Measurements from ENCODE around the gene KCNAB1. TPM values are rescaled to one million over a fixed set of nuclear protein-coding genes. Genes with fewer than 3 reads are reported as not detected.
"Not testable (repeated sequence)": the region's sequence is repeated elsewhere in the genome, so short reads cannot be mapped to it uniquely, and the experiment has no call there.

Gene KCNAB1
- total and polyA plus RNA-seq, 4 donors, result 0.16 to 2.4 (median 0.72) TPM

GRCh38 chr3:156184156-156184555 is 63.8 kb downstream of the KCNAB1 start:
- TF ChIP-seq, protein P1, sequence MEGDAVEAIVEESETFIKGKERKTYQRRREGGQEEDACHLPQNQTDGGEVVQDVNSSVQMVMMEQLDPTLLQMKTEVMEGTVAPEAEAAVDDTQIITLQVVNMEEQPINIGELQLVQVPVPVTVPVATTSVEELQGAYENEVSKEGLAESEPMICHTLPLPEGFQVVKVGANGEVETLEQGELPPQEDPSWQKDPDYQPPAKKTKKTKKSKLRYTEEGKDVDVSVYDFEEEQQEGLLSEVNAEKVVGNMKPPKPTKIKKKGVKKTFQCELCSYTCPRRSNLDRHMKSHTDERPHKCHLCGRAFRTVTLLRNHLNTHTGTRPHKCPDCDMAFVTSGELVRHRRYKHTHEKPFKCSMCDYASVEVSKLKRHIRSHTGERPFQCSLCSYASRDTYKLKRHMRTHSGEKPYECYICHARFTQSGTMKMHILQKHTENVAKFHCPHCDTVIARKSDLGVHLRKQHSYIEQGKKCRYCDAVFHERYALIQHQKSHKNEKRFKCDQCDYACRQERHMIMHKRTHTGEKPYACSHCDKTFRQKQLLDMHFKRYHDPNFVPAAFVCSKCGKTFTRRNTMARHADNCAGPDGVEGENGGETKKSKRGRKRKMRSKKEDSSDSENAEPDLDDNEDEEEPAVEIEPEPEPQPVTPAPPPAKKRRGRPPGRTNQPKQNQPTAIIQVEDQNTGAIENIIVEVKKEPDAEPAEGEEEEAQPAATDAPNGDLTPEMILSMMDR (IDR thresholded peaks at IDR 0.05; ENCODE audit: control extremely low read depth, extremely low read depth), result no peak
- ATAC-seq (ENCODE audit: insufficient read depth, low FRiP score), result no peak
- Histone ChIP-seq H3K27me3 (ENCODE audit: control insufficient read depth in 3 of 3, insufficient read depth in 3 of 3, low read length in 2 of 3) (no peaks in the 10 kb centered on the region), H3K36me3 (ENCODE audit: control insufficient read depth in 4 of 4, insufficient read depth in 4 of 4, low read length in 4 of 4) (peaks cover 0 to 2% (median 0%) of the 10 kb centered on the region in 4 donors), H3K9me3 (ENCODE audit: control insufficient read depth in 4 of 4, insufficient read depth in 3 of 4, low read length in 3 of 4) (no peaks in the 10 kb centered on the region), H3K4me1 (ENCODE audit: control insufficient read depth in 5 of 5, insufficient read depth in 5 of 5, low read length in 5 of 5) (no peaks in the 10 kb centered on the region), H3K9ac (ENCODE audit: insufficient read depth in 1 of 2, low read length in 2 of 2) (no peak overlapping the region), H3K4me3 (no peak overlapping the region), H3K27ac (ENCODE audit: low read depth in 1 of 2, low read length in 1 of 2) (no peak overlapping the region)
- no peak for DNase-seq
- WGBS, 2 donors, result 96 to 100% methylated on average over 1 of the region's 1 CpG

DNA sequence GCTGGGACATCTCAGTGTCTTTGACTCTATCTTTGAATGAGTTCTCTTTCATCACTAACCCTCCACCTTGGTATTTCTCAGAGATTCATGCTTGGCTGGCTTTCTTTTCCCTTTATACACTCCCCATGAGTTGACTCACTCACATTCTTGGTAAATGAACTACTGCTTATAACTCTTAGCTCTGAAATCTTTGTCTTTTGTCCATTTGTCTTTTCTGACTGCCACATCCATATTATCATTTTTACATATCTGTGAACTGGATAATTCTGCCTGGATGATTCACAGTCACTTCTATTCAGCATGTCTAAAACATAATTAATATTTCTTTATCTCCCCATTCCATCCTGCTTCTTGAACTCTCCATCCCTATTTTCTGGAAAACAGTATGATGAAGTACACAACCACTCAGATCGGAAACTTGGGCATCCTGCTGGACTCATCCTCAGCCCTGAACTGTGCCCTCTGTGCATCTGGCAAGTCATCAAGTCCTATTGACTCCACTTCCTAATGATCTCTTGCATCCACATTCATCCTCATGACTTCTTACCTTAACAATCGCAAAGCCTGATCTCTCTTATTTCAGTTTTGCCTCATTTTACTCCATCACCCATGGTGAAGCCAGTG is 66.9 kb downstream of the KCNAB1 start:
- ATAC-seq (ENCODE audit: insufficient read depth, low FRiP score) (no peak), DNase-seq (no peak)
- Histone ChIP-seq H3K4me3 (no peak overlapping the region), H3K9ac (ENCODE audit: insufficient read depth in 1 of 2, low read length in 2 of 2) (no peak overlapping the region), H3K27me3 (ENCODE audit: control insufficient read depth in 3 of 3, insufficient read depth in 3 of 3, low read length in 2 of 3) (no peaks in the 10 kb centered on the region), H3K27ac (ENCODE audit: low read depth in 1 of 2, low read length in 1 of 2) (no peak overlapping the region), H3K4me1 (ENCODE audit: control insufficient read depth in 5 of 5, insufficient read depth in 5 of 5, low read length in 5 of 5) (no peaks in the 10 kb centered on the region), H3K9me3 (ENCODE audit: control insufficient read depth in 4 of 4, insufficient read depth in 3 of 4, low read length in 3 of 4) (no peaks in the 10 kb centered on the region), H3K36me3 (ENCODE audit: control insufficient read depth in 4 of 4, insufficient read depth in 4 of 4, low read length in 4 of 4) (peaks cover 0 to 2% (median 0%) of the 10 kb centered on the region in 4 donors)
- 91 to 95% methylated on average over 2 of the region's 2 CpGs for whole genome bisulfite sequencing, 2 donors
- TF ChIP-seq, protein P1 (IDR thresholded peaks at IDR 0.05; ENCODE audit: control extremely low read depth, extremely low read depth), result no peak

- no peak overlapping the region for H3K9ac ChIP-seq (ENCODE audit: insufficient read depth in 1 of 2, low read length in 2 of 2)
- H3K27ac ChIP-seq (ENCODE audit: low read depth in 1 of 2, low read length in 1 of 2), result no peak overlapping the region
- H3K4me3 ChIP-seq, result no peak overlapping the region
- TF ChIP-seq, protein P1 (IDR thresholded peaks at IDR 0.05; ENCODE audit: control extremely low read depth, extremely low read depth), result no peak
- no peaks in the 10 kb centered on the region for H3K27me3 ChIP-seq (ENCODE audit: control insufficient read depth in 3 of 3, insufficient read depth in 3 of 3, low read length in 2 of 3)
- WGBS, 2 donors, result 87 to 91% methylated on average over 3 of the region's 3 CpGs
- no peaks in the 10 kb centered on the region for H3K9me3 ChIP-seq (ENCODE audit: control insufficient read depth in 4 of 4, insufficient read depth in 3 of 4, low read length in 3 of 4)
- H3K4me1 ChIP-seq (ENCODE audit: control insufficient read depth in 5 of 5, insufficient read depth in 5 of 5, low read length in 5 of 5), result no peaks in the 10 kb centered on the region
- DNase-seq (no peak), ATAC-seq (ENCODE audit: insufficient read depth, low FRiP score) (no peak)
- peaks cover 0 to 2% (median 0%) of the 10 kb centered on the region in 4 donors for H3K36me3 ChIP-seq (ENCODE audit: control insufficient read depth in 4 of 4, insufficient read depth in 4 of 4, low read length in 4 of 4)
Measured at GRCh38 chr3:156188757-156189156, 68.4 kb downstream of the KCNAB1 start.

- TF ChIP-seq, protein P1 (IDR thresholded peaks at IDR 0.05; ENCODE audit: control extremely low read depth, extremely low read depth), result no peak
- 67 to 82% methylated on average over 5 of the region's 5 CpGs for WGBS, 2 donors
- no peak for ATAC-seq (ENCODE audit: insufficient read depth, low FRiP score)
- Histone ChIP-seq H3K27me3 (ENCODE audit: control insufficient read depth in 3 of 3, insufficient read depth in 3 of 3, low read length in 2 of 3) (no peaks in the 10 kb centered on the region), H3K9ac (ENCODE audit: insufficient read depth in 1 of 2, low read length in 2 of 2) (no peak overlapping the region), H3K27ac (ENCODE audit: low read depth in 1 of 2, low read length in 1 of 2) (no peak overlapping the region), H3K4me3 (no peak overlapping the region), H3K36me3 (ENCODE audit: control insufficient read depth in 4 of 4, insufficient read depth in 4 of 4, low read length in 4 of 4) (no peaks in the 10 kb centered on the region), H3K4me1 (ENCODE audit: control insufficient read depth in 5 of 5, insufficient read depth in 5 of 5, low read length in 5 of 5) (no peaks in the 10 kb centered on the region), H3K9me3 (ENCODE audit: control insufficient read depth in 4 of 4, insufficient read depth in 3 of 4, low read length in 3 of 4) (no peaks in the 10 kb centered on the region)
- DNase-seq, result no peak
Measured at GRCh38 chr3:156189927-156190326, 69.5 kb downstream of the KCNAB1 start.

DNA sequence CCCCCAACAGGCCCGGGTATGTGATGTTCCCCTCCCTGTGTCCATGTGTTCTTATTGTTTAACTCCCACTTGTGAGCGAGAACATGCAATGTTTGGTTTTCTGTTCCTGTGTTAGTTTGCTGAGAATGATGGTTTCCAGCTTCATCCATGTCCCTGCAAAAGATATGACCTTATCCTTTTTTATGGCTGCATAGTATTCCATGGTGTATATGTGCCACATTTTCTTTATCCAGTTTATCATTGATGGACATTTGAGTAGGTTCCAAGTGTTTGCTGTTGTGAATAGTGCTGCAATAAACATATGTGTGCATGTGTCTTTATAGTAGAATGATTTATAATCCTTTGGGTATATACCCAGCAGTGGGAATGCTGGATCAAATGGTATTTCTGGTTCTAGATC is 74.6 kb downstream of the KCNAB1 start:
- 93 to 94% methylated on average over 2 of the region's 2 CpGs for WGBS, 2 donors
- not testable (repeated sequence) for H3K27ac ChIP-seq (ENCODE audit: low read depth in 1 of 2, low read length in 1 of 2); ATAC-seq (ENCODE audit: insufficient read depth, low FRiP score); H3K9ac ChIP-seq (ENCODE audit: insufficient read depth in 1 of 2, low read length in 2 of 2); H3K9me3 ChIP-seq (ENCODE audit: control insufficient read depth in 4 of 4, insufficient read depth in 3 of 4, low read length in 3 of 4); H3K27me3 ChIP-seq (ENCODE audit: control insufficient read depth in 3 of 3, insufficient read depth in 3 of 3, low read length in 2 of 3); H3K4me1 ChIP-seq (ENCODE audit: control insufficient read depth in 5 of 5, insufficient read depth in 5 of 5, low read length in 5 of 5); H3K36me3 ChIP-seq (ENCODE audit: control insufficient read depth in 4 of 4, insufficient read depth in 4 of 4, low read length in 4 of 4); H3K4me3 ChIP-seq; DNase-seq
